OCI-LY7 (cell line): ENCODE results near the gene PA2G4. TPM values are rescaled to one million over a fixed set of nuclear protein-coding genes. Genes with fewer than 3 reads are reported as not detected.

Experiments used
- BruUV-seq: library from RNA; stranded (reverse); fragments of 400-500 nt; replicated peaks from 2 replicates; lab custom pipeline; 2021; lab: Mats Ljungman, UMichigan
- CTCF ChIA-PET: fragments of 300-600 bp; sonication (Branson Sonifier 250); formaldehyde crosslinking; loops from one replicate; lab custom pipeline; 2022; ENCODE audit warnings: antibody characterized with exemption; ENCODE audit not compliant: unreplicated experiment; lab: Charles Lee
- POLR2A ChIA-PET: fragments of 300-600 bp; sonication (Branson Sonifier 250); formaldehyde crosslinking; loops from one replicate; lab custom pipeline; 2022; ENCODE audit warnings: antibody characterized with exemption; lab: Charles Lee
- DNase-seq: peaks from one replicate; pipeline ENCODE4 v3.0.0-alpha.2; 2015; ENCODE audit warnings: low spot score
- H2AFZ ChIP-seq: fragments of 200-600 bp; sonication (generic), shearing (Covaris generic); 2 replicates; pipeline ENCODE4 v1.6.1; 2014; ENCODE audit warnings: mild to moderate bottlenecking, antibody characterized with exemption, low read length, moderate library complexity
- H3K27ac ChIP-seq: fragments of 200-600 bp; sonication (generic); 2 replicates; pipeline ENCODE4 v1.5.1; 2014; ENCODE audit warnings: mixed run types, low read depth, mild to moderate bottlenecking, moderate library complexity, low read length, inconsistent platforms; ENCODE audit not compliant: poor library complexity, severe bottlenecking
- H3K36me3 ChIP-seq: fragments of 200-600 bp; sonication (generic); 2 replicates; pipeline ENCODE4 v1.6.1; 2014; ENCODE audit warnings: mild to moderate bottlenecking, antibody characterized with exemption, low read length, moderate library complexity, mixed read lengths; ENCODE audit not compliant: insufficient read depth
- H3K4me1 ChIP-seq: fragments of 200-600 bp; sonication (generic); 2 replicates; pipeline ENCODE4 v1.5.1; 2014; ENCODE audit warnings: mild to moderate bottlenecking, low read length; ENCODE audit not compliant: insufficient read depth, poor library complexity, severe bottlenecking
- H3K4me2 ChIP-seq: fragments of 200-600 bp; sonication (generic); 2 replicates; pipeline ENCODE4 v1.6.1; 2014; ENCODE audit warnings: mild to moderate bottlenecking, low read length
- H3K4me3 ChIP-seq: fragments of 200-600 bp; sonication (generic); 2 replicates; pipeline ENCODE4 v1.5.1; 2014; ENCODE audit warnings: mild to moderate bottlenecking, low read depth, low read length; ENCODE audit not compliant: poor library complexity, severe bottlenecking
- H3K79me2 ChIP-seq: fragments of 200-600 bp; sonication (generic); 2 replicates; pipeline ENCODE4 v1.6.1; 2016; ENCODE audit warnings: low read depth, mild to moderate bottlenecking, low read length, moderate library complexity, mixed read lengths; ENCODE audit not compliant: insufficient read depth
- H3K9me2 ChIP-seq: fragments of 200-600 bp; sonication (generic); 2 replicates; pipeline ENCODE4 v1.6.1; 2016; ENCODE audit warnings: mild to moderate bottlenecking, low read length, mixed read lengths; ENCODE audit not compliant: insufficient read depth
- H3K9me3 ChIP-seq: fragments of 200-600 bp; sonication (generic); 2 replicates; pipeline ENCODE4 v1.6.1; 2014; ENCODE audit warnings: mild to moderate bottlenecking, mixed run types, low read length, mixed read lengths
- H4K20me1 ChIP-seq: fragments of 200-600 bp; sonication (generic); 2 replicates; pipeline ENCODE4 v1.6.1; 2014; ENCODE audit warnings: mild to moderate bottlenecking, antibody characterized with exemption, low read length, moderate library complexity, mixed read lengths; ENCODE audit not compliant: insufficient read depth
- EZH2phosphoT487 ChIP-seq: fragments of 200-600 bp; sonication (generic); IDR thresholded peaks from 2 replicates; pipeline ENCODE4 v1.6.1; 2018; ENCODE audit warnings: low read depth, borderline replicate concordance, mild to moderate bottlenecking, mixed run types, antibody characterized with exemption, low read length, moderate library complexity, mixed read lengths
- intact Hi-C: fragments of 100-400 bp; cut with micrococcal nuclease; formaldehyde crosslinking; loops from one replicate; pipeline ENCODE4 v1.10.0; 2022; ENCODE audit not compliant: unreplicated experiment
- total RNA-seq, 2 experiments: library from RNA; depleted of rRNA in 1 of 2; stranded (reverse); fragments of >200 nt in 1 of 2; shearing (Covaris generic) in 1 of 2; gene quantifications; 2 replicates each; pipeline ENCODE4 v1.2.3, GENCODE V29; 2014 to 2022
- TF ChIP-seq, protein P1 (sequence below): fragments of 200-600 bp; sonication (generic); conservative IDR thresholded peaks from 2 replicates; pipeline ENCODE4 v1.5.1; 2014; ENCODE audit warnings: mild to moderate bottlenecking, antibody characterized with exemption, low read length, moderate library complexity, mixed read lengths

The PA2G4 gene
- total RNA-seq, 2 experiments from 2014 or later: 289 to 358 TPM

DNA sequence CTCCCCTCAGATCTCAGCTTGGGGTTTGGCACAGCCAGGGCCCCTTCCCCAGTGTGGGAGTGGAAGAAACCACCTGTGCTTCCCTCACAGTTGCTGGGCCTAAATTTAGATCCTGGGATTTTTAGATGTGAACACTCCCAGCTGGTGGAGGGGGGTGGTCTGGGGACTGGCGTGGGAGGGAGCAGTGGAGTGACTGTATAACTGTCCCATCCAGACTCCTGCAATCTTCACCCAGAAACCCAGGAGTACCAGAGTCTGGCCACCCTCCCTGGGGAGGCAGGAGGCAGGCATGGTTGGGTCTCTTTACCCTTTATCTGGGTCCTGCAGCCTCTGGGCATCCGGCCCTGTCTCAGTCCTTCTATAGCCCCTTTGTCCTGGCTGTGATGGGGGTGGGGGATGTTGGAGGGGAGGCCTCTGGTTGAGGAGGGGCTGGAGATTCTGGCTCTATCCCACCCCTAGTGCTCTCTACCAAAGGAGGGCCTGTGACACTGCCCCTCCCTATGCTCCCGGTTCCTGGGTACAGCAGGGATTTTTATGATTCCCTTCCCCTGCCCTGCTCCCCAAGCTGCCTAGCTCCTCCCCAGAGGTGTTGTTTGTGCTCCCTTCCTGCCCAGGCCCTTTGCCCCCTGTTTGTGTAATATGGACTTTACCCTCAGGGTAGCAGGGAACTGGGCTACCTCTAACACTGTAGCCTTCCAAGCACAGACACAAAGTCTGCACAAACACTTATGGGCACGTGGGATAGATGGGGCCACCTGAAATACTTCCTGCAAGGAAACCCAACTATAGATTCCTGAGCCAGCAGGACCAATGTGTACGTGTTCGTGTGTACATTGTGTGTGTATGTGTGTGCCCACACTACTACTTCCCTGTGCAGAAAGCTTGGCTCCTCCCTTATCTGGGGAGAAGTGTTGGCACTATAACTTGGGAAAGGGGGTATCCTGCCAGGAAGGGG is 22.7 kb upstream of the PA2G4 start:
- H3K4me2 ChIP-seq: no peak overlapping the region
- no peaks in the 10 kb centered on the region for H3K9me2 ChIP-seq
- TF ChIP-seq, protein P1, sequence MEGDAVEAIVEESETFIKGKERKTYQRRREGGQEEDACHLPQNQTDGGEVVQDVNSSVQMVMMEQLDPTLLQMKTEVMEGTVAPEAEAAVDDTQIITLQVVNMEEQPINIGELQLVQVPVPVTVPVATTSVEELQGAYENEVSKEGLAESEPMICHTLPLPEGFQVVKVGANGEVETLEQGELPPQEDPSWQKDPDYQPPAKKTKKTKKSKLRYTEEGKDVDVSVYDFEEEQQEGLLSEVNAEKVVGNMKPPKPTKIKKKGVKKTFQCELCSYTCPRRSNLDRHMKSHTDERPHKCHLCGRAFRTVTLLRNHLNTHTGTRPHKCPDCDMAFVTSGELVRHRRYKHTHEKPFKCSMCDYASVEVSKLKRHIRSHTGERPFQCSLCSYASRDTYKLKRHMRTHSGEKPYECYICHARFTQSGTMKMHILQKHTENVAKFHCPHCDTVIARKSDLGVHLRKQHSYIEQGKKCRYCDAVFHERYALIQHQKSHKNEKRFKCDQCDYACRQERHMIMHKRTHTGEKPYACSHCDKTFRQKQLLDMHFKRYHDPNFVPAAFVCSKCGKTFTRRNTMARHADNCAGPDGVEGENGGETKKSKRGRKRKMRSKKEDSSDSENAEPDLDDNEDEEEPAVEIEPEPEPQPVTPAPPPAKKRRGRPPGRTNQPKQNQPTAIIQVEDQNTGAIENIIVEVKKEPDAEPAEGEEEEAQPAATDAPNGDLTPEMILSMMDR: no peak
- no peak for TF ChIP-seq EZH2phosphoT487
- intact Hi-C loops: no loop called here
- H3K4me3 ChIP-seq: no peak overlapping the region
- CTCF ChIA-PET: no interaction called here
- POLR2A ChIA-PET: interaction anchor here (0.6 to 1.4 kb wide), 4 partner anchors 23 to 1094 kb away, joined by 3 to 6 read pairs (median 3); partner anchors contain the start of gene PA2G4
- DNase-seq: no peak
- H3K27ac ChIP-seq: no peak overlapping the region
- no TSS peak for BruUV-seq
- no peaks in the 10 kb centered on the region for H3K36me3 ChIP-seq
- H2AFZ ChIP-seq: no peak overlapping the region
- no peaks in the 10 kb centered on the region for H3K79me2 ChIP-seq
- H4K20me1 ChIP-seq: no peaks in the 10 kb centered on the region
- H3K4me1 ChIP-seq: peaks cover 16% of the 10 kb centered on the region
- H3K9me3 ChIP-seq: no peaks in the 10 kb centered on the region

GRCh38 chr12:56082382-56082781 is 22.0 kb upstream of the PA2G4 start:
- ChIA-PET CTCF (no interaction called here), POLR2A (interaction anchor here (0.6 kb wide), 3 partner anchors 22 to 1093 kb away, joined by 3 read pairs; partner anchors contain the start of gene PA2G4)
- Histone ChIP-seq H3K79me2 (no peaks in the 10 kb centered on the region), H3K9me2 (no peaks in the 10 kb centered on the region), H3K4me1 (peaks cover 16% of the 10 kb centered on the region), H3K27ac (no peak overlapping the region), H3K36me3 (no peaks in the 10 kb centered on the region), H3K4me3 (no peak overlapping the region), H4K20me1 (no peaks in the 10 kb centered on the region), H3K9me3 (no peaks in the 10 kb centered on the region), H2AFZ (no peak overlapping the region), H3K4me2 (no peak overlapping the region)
- BruUV-seq: no TSS peak
- intact Hi-C loops: no loop called here
- no peak for DNase-seq
- no peak for TF ChIP-seq EZH2phosphoT487
- TF ChIP-seq, protein P1: no peak

DNA sequence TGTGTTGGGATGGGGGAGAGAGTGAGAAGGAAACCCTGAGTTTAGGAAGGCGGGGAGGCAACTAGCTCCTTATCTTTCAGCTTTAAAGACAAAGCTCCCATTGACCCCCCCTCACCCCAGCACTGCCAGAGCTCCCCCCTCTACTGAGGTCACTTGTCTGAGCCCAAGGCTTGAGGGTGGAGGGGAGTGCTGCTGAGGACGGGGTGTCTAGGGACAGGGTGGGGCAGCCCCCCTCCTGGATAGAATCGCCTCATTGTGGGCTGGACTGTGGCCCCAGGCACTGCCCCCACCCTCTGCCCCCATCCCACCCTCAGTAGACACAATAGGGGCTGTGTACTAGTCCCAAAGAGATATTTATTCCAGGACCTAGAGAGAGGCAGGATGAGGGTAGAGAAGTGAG is 21.4 kb upstream of the PA2G4 start:
- no peak for DNase-seq
- H3K79me2 ChIP-seq: no peaks in the 10 kb centered on the region
- H3K4me1 ChIP-seq: peaks cover 16% of the 10 kb centered on the region
- no peak overlapping the region for H3K4me2 ChIP-seq
- no peaks in the 10 kb centered on the region for H3K9me3 ChIP-seq
- ChIA-PET POLR2A (no interaction called here), CTCF (no interaction called here)
- no peak overlapping the region for H3K27ac ChIP-seq
- H3K9me2 ChIP-seq: no peaks in the 10 kb centered on the region
- intact Hi-C loops: no loop called here
- TF ChIP-seq, protein P1: no peak
- TF ChIP-seq EZH2phosphoT487: no peak
- H3K36me3 ChIP-seq: no peaks in the 10 kb centered on the region
- H4K20me1 ChIP-seq: no peaks in the 10 kb centered on the region
- BruUV-seq: no TSS peak
- H2AFZ ChIP-seq: no peak overlapping the region
- no peak overlapping the region for H3K4me3 ChIP-seq
